Renal cortex interstitium (tissue), 11 donors: ENCODE measurements around the gene PDCD11. TPM values are rescaled to one million over a fixed set of nuclear protein-coding genes. Genes with fewer than 3 reads are reported as not detected.
"Not testable (repeated sequence)": the region's sequence is repeated elsewhere in the genome, so short reads cannot be mapped to it uniquely, and the experiment has no call there.

Source experiments
- DNase-seq, 11 donors: peaks; one replicate each; pipeline ENCODE4 v3.0.0-alpha.2; 2013; ENCODE audit warnings: low read depth in 9 of 11, low spot score in 4 of 11; ENCODE audit errors: extremely low read depth in 1 of 11
- polyA plus RNA-seq, 3 donors: library from polyadenylated mRNA; unstranded; fragments of 120-200 nt; gene quantifications; one replicate each; pipeline ENCODE4 v1.2.1, GENCODE V29; 2013; ENCODE audit not compliant: insufficient read length in 3 of 3

The PDCD11 gene
- polyA plus RNA-seq, 3 donors, result 35.7 to 38.6 (median 36.7) TPM

DNA sequence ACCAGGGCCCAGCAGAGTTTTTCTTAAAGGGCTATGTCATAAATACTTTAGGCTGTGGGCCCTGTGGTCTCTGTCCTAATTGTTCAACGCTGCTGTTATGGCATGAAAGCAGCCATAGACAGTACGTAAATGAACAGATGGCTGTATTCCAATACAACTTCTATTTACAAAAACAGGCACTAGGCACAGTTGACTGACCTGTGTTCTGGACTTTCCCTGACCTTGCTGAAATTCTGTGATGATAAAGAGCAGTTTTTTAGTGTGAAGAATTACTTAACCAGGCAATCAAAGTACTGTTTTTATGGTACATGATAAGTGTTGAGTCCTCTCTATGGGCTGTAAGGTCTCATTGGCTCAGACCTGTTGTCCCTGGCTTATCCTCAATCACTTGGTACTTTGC, 17.1 kb downstream of the PDCD11 start:
- no peak for DNase-seq

DNA sequence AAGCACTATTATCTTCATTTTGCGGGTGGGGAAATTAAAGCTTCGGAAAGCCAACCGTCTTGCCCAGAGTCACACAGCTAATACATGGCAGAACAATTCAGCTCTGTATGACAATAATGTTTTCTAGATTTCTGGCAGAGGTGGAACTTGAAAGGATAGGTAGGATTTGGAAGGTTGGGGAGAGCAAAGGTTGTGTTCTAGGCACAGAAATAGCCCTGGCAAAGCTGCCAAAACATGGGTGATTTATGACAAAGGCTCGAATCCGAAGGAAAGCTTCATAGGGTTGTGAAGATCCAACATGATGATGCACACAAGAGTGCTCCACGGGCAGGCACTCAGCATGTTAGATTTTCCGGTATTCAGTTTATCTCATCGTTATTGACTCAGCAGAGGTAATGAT, 19.2 kb downstream of the PDCD11 start:
- DNase-seq, result no peak

DNA sequence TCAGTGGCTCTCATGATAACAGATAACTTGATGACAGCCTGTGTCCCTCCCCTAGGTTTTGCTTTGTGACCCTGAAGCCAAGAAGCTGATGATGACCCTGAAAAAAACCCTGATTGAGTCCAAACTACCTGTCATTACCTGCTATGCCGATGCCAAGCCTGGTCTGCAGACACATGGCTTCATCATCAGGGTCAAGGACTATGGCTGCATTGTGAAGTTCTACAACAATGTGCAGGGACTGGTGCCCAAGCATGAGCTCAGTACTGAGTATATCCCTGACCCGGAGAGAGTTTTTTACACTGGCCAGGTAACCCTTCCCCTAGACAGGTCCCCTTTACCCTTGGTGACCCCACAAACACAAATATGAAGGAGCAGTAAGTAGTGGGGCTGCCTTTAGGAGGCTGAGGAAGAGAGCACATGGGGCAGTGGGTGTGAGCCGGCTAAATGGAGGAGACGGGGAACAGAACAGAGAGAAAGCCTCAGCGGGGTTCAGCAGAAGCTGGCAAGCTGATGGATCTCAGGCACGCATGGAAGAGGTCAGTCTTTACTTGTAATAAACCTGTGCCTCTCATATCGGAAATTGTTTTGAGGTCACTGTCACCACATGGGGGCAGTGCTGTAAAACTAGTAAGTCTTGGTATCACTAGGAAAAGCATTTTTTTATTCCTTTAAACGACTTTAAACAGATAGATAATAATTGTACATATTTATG, 20.2 kb downstream of the PDCD11 start:
- peak in 10 of 11 donors; percentile 18 to 68 (median 46) for DNase-seq

DNA sequence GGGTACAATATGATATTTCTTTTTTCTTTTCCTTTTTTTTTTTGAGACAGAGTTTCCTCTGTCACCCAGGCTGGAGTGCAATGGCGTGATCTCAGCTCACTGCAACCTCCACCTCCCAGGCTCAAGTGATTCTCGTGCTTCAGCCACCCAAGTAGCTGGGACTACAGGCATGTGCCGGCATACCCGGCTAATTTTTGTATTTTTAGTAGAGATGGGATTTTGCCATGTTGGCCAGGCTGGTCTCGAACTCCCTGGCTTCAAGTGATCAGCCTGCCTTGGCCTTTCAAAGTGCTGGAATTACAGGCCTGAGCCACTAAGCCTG, 20.7 kb downstream of the PDCD11 start:
- not testable (repeated sequence) for DNase-seq

DNA sequence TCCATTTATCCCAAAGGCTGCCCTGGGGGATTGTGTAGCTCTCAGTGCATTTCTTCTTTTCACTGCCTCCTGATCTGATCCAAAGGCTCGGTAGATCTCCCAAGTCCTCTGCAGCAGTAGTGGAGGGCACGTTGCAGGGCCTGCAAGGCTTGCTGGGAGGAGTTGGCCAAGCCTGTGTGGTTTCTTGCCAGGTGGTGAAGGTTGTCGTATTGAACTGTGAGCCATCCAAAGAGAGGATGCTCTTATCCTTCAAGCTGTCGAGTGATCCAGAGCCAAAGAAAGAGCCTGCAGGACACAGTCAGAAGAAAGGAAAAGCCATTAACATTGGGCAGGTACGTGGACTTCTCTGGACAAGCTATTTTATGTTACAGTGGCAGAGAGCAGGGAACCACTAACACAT, 21.2 kb downstream of the PDCD11 start:
- no peak for DNase-seq

DNA sequence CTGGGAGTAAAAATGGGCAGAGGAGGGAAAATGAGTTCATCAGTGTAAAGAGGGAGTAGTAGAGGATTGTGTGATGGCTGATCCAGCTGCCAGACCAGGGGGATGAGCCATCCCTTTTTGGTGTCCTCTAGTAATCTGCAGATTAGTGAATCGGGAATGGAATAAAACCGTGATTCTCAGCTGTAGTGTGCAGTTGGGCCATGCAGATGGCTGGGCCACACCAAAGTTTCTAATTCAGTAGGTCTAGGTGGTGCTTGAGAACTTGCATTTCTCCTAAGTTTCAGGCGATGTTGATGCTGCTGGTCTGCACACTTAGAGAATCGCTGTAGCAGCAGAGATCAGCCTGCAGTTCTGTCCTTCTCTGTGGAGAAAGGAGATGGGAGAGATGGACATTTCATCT, 22.7 kb downstream of the PDCD11 start:
- DNase-seq, result no peak

DNA sequence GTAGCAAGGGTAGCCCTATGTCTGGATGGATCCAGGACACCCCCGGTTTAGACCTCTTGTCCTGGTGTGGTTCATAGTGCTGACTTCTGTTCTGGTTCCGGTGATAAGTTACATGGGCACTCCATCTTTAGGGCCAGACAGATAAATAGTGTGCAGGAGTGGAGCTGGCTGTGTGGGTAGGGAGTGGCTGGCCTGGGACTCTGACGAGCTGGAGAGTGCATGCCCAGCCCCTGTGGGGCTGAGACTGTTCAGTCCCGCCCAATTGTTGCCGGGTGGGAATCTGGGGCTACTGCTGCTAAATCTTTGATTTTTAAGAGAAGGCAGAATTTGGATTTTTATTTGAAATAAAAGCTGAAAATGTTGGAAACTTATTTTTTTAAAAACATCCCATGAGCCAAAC, 27.3 kb downstream of the PDCD11 start:
- no peak for DNase-seq

DNA sequence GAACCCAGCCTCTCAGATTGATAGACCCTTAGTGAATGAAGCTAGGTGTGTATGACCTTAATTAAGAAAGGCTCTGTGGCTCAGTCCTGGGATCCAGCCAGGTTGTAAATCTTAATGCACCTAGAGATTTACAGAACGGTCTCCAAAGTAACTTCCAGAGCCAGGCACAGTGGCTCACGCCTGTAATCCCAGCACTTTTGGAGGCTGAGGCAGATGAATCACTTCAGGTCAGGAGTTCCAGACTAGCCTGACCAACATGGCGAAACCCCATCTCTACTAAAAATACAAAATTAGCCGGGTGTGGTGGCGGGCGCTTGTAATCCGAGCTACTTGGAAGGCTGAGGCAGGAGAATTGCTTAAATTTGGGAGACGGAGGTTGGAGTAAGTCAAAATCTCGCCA, 31.4 kb downstream of the PDCD11 start:
- DNase-seq, result no peak

DNA sequence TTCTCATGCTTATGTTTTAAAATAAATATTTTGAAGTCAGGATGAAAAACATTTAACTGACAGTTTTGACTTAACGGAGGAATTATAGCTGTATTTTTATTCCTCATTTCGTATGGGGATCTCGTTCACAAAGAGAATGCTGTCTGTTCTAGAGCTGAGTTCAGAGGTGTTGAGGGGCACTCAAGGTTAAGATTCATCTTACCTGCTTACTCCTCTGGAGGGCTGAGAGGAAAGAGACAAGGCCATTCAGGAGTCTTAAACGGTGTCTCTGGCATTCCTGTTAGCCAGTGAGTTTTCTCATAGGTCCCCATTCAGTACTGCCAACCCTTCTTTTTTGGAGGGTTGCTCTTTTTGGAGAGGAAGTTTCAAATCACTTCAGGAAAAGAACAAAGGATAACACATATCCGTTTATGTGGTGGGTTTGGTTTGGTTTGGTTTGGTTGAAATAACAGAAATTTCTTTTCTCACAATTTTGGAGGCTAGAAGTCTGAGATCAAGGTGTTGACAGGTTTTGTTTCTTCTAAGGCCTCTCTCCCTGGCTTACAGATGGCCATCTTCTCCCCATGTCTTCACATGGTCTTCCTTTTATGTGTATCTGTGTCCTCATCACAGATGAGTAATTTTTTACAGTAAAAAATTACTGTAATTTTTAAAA, 32.7 kb downstream of the PDCD11 start:
- no peak for DNase-seq

DNA sequence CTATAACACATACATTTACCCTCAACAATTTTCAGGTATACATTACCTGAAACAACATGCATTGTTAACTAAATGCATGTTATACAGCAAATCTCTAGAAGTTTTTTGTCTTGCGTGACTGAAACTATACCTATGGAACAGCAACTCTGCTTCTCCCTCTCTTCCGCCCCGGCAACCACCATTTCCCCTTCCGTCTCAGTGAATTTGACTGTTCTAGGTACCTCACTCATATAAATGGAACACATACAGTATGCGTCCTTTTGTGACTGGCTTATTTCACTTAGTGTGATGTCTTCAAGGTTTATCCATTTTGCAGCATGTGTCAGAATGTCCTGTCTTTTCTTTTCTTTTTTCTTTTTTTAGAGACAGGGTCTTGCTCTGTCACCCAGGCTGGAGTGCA, 33.2 kb downstream of the PDCD11 start:
- no peak for DNase-seq

DNA sequence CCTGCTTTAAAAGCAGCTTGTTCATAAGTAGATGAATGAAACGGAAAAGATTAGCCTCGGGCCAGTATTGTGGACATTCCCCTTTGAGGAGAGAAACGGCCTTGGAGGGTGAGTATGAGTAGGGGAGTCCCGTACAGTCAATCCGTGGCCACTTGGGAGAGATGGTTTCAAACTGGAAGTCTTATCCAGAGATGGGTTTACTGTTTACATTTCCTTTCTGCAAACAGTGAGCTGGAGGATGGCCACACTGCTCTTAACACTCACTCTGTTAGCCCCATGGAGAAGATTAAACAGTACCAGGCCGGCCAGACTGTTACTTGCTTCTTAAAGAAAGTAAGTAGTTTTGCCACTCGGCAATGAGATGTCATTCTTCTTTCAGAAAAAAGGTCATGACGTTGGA, 35.5 kb downstream of the PDCD11 start:
- DNase-seq, result no peak

DNA sequence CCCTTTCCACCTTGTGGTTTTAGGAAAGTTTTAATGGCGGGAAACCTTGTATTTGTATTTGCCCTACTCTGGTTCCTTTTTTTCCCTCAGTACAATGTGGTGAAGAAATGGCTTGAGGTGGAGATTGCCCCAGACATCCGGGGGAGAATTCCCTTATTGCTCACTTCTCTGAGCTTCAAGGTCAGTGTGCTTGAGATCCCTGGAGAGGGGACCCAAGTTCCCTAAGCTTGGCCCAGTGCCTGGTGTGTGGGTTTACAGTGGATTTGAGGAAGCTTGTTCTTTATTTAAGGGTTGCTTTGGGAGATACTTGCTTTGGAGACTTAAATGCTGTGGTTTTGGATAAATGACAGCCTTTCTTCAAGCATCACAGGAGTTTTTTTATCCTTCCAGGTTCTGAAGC, 37.4 kb downstream of the PDCD11 start:
- DNase-seq, result no peak

DNA sequence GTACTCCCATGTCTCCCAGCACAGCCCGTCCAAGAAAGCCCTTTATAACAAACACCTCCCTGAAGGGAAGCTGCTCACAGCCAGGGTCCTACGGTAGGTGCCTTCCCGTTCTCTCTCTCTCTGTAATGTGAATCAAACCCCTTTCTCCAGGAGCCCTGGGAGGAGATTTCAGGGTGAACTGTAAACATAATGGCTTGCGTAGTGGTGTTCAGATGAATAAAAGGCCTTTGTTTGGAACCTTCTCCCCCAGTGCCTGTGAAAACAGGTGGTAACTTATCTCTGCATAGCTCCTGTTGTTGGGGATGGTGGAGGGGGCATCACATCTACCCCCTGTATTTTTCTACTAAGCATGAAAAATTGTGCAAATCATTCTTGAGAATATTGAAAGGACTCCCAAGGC, 43.4 kb downstream of the PDCD11 start:
- no peak for DNase-seq

DNA sequence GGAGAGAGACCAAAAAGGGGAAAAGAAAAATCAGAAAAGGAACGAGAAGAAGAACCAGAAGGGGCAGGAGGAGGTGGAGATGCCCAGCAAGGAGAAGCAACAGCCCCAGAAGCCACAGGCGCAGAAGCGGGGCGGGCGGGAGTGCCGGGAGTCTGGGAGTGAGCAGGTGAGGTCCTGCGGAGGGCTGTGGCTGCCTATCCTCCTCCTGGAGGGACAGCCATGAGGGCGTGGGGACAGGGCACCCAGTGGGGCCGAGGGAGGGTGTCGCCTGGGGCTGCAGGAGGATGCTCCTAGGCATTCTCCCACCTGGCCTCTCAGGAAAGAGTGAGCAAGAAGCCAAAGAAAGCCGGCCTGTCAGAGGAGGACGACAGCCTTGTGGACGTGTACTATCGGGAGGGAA, 44.0 kb downstream of the PDCD11 start:
- no peak for DNase-seq

DNA sequence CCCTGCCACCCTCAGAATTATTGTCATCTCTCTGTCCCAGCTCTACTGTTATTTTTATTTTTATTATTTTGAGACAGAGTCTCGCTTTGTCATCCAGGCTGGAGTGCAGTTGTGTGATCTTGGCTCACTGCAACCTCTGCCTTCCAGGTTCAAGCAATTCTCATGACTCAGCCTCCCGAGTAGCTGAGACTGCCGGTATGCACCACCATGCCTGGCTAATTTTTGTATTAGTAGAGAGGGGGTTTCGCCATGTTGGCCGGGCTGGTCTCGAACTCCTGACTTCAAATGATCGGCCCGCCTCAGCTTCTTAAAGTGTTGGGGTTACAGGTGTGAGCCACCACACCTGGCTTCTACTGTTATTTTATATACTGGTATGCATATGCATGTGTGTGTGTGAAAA, 44.8 kb downstream of the PDCD11 start:
- no peak for DNase-seq

DNA sequence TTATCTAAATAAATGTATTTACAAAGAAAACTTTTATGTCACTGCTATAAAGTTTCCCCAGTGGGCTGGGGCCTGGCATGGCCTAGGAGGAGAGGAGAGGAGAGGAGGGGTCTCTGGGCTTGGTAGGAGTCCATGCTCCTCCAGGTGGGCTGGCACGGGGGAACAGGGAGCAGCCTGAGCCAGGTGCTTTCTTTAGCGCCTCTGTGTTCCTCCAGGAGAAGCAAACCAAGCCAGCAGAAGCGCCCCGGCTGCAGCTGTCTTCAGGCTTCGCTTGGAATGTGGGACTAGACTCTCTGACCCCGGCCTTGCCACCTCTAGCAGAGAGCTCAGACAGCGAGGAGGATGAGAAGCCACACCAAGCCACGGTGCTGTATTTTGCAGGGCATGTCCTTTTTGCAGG, 45.2 kb downstream of the PDCD11 start:
- no peak for DNase-seq

DNA sequence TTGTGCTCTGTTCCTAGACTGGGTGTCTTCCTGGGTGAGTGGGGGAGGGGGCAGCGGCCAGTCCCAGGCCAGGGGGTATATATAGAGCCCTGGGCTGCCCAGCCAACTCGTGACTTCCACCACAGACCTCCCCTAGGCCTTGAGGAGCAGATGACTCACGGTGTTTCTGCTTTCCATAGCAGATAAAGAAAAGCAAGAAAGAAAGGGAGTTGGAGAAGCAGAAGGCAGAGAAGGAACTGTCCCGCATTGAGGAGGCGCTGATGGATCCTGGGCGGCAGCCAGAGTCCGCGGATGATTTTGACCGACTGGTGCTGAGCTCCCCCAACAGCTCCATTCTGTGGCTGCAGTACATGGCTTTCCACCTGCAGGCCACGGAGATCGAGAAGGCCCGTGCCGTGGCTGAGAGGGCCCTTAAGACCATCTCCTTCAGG, 45.6 kb downstream of the PDCD11 start:
- no peak for DNase-seq

DNA sequence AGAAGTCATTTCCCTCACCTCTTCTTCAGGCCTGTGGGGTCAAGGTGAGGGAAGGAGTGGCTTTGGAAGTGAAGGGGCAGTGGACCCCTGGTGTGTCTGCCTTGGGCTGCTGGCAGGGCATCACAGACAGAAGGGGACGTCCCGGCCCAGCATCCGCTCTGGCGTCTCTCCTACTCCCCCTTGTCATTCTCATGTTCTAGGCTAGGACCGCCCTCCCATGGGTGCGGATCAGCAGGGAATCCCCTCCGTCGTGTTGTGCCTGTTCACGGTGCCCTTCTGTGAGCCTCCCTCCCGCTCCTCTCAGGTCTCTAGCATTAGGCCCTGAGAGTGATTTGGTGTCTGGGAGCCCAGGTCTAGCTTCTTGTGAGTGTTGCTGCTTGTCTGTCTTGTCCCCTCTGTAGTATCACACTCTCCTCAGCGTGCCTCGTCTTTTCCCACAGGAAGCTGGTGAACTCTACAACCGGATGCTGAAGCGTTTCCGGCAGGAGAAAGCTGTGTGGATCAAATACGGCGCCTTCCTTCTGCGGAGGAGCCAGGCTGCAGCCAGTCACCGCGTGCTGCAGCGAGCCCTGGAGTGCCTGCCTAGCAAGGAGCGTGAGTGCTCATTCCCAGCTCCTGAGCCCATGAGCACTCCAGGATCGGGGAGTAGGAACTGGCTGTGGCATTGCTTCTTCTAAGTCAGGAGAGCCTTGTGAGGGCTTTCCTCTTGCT, 47.2 kb downstream of the PDCD11 start:
- DNase-seq, result no peak

DNA sequence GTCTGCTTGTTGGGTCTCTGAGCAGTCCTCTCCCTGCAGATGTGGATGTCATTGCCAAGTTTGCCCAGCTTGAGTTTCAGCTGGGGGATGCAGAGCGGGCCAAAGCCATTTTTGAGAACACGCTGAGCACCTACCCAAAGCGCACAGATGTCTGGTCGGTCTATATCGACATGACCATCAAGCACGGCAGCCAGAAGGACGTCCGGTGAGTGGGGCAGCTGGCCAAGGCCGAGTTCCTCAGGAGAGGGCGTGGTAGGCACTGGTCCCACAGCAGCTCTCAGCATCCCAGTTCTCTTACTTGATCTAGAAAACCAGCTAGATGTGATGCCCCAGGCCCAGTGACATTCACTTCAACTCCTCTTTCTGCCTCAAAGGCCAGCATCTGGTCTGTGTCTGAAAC, 48.1 kb downstream of the PDCD11 start:
- DNase-seq, result no peak

DNA sequence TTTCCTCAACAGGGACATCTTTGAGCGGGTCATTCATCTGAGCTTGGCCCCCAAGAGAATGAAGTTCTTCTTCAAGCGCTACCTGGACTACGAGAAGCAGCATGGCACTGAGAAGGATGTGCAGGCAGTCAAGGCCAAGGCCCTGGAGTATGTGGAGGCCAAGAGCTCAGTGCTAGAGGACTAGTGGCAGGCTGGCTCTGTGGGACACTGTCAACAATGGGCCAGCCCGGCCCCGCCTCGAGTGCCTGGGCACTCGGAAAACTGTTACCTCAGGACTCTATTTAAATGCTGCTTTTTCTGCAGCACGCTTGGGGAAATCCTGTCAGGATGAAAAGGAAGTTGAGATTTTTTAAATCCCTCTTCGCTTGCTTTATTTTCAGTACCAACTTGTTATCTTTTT, 48.9 kb downstream of the PDCD11 start:
- no peak for DNase-seq
